Central memory CD8-positive, alpha-beta T cell (primary cell): ENCODE results near the gene NFASC.

Experiments
- ATAC-seq: fragments of 150-1000 bp; cut with Tn5 transposase; replicated peaks from 2 replicates; pipeline ENCODE4 v1.10.0; 2022; ENCODE audit warnings: mild to moderate bottlenecking, moderate FRiP score, moderate number of reproducible peaks; ENCODE audit not compliant: poor library complexity, severe bottlenecking; ENCODE audit errors: extremely low read depth
- DNase-seq, 2 donors: peaks; one replicate each; pipeline ENCODE4 v3.0.0; 2021; ENCODE audit warnings: low spot score in 2 of 2
- H3K27ac Mint-ChIP-seq: one replicate; pipeline ENCODE4 v1.8.0; 2022; ENCODE audit warnings: low read depth, mild to moderate bottlenecking, moderate library complexity, mixed read lengths
- H3K27me3 Mint-ChIP-seq: one replicate; pipeline ENCODE4 v1.8.0; 2022; ENCODE audit warnings: mixed read lengths
- H3K36me3 Mint-ChIP-seq: one replicate; pipeline ENCODE4 v1.8.0; 2022; ENCODE audit warnings: mild to moderate bottlenecking, moderate library complexity, mixed read lengths; ENCODE audit not compliant: insufficient read depth
- H3K4me1 Mint-ChIP-seq: one replicate; pipeline ENCODE4 v1.8.0; 2022; ENCODE audit warnings: mixed read lengths
- H3K4me3 Mint-ChIP-seq: one replicate; pipeline ENCODE4 v1.8.0; 2022; ENCODE audit warnings: mild to moderate bottlenecking, moderate library complexity, mixed read lengths
- H3K9me3 Mint-ChIP-seq: one replicate; pipeline ENCODE4 v1.8.0; 2022; ENCODE audit warnings: mixed read lengths

NFASC gene

GRCh38 chr1:204878621-204879234 lies 8.1 kb downstream of the NFASC start:
- Mint-ChIP-seq H3K4me3 (no peak overlapping the region), H3K4me1 (no peaks in the 10 kb centered on the region), H3K27me3 (peaks cover 30% of the 10 kb centered on the region), H3K36me3 (no peaks in the 10 kb centered on the region), H3K9me3 (no peaks in the 10 kb centered on the region), H3K27ac (no peak overlapping the region)
- ATAC-seq (no peak), DNase-seq (no peak)

GRCh38 chr1:204879351-204879750 lies 8.7 kb downstream of the NFASC start:
- ATAC-seq (no peak), DNase-seq (no peak)

DNA sequence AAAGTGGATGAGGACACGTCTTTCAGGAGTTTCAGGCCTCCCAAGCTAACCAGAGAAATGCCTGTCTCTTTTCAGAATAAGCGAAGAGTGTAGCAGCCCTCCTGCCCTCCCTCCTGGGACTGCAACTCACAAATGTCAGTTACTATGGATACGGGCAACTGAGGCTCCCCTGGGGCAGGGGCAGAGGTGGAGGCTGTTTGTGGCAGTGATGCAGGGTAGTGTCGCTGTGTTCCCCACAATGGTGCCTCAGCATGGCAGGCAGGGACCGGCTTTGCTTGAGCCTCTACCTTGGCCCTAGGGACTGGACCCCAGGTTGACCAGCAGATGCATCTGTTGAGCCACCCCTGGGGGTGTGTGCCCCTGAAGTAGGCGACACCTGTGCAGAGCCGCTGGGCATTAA lies 10.2 kb downstream of the NFASC start:
- Mint-ChIP-seq H3K27ac (no peak overlapping the region), H3K4me3 (no peak overlapping the region), H3K4me1 (no peaks in the 10 kb centered on the region), H3K36me3 (no peaks in the 10 kb centered on the region), H3K27me3 (peaks cover 23% of the 10 kb centered on the region), H3K9me3 (no peaks in the 10 kb centered on the region)
- DNase-seq: no peak
- no peak for ATAC-seq

More at GRCh38 chr1:204879351-204879750, 8.7 kb downstream of the NFASC start:
- Mint-ChIP-seq H3K27ac (no peak overlapping the region), H3K4me1 (no peaks in the 10 kb centered on the region), H3K4me3 (no peak overlapping the region), H3K27me3 (peaks cover 30% of the 10 kb centered on the region), H3K9me3 (no peaks in the 10 kb centered on the region), H3K36me3 (no peaks in the 10 kb centered on the region)

GRCh38 chr1:204882479-204882878 lies 11.8 kb downstream of the NFASC start:
- H3K27me3 Mint-ChIP-seq: peaks cover 23% of the 10 kb centered on the region
- no peaks in the 10 kb centered on the region for H3K36me3 Mint-ChIP-seq
- ATAC-seq (no peak), DNase-seq (no peak)
- no peak overlapping the region for H3K4me3 Mint-ChIP-seq
- no peaks in the 10 kb centered on the region for H3K9me3 Mint-ChIP-seq
- no peaks in the 10 kb centered on the region for H3K4me1 Mint-ChIP-seq
- no peak overlapping the region for H3K27ac Mint-ChIP-seq

DNA sequence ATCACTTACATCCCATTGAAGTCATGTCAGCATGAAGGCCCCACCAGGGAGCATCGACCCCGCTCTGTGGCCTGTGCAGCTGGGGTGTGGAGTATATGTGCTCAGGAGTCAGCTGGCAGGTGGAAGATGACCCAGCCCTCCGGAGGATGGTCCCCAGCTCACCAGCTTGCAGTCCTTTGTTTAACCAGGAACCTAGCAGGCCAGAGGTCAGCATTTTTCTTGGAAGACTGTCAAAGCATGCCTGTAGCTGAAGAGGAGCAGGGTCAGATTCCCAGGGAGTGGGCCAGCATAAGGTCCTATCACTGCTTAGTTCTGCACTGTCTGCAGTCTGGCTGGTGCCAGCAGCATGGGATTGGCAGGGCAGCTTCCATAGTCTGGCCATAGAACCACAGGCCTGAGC lies 12.7 kb downstream of the NFASC start:
- Mint-ChIP-seq H3K4me1 (no peaks in the 10 kb centered on the region), H3K27me3 (peaks cover 32% of the 10 kb centered on the region), H3K27ac (no peak overlapping the region), H3K36me3 (peaks cover 2% of the 10 kb centered on the region), H3K9me3 (no peaks in the 10 kb centered on the region), H3K4me3 (no peak overlapping the region)
- ATAC-seq (no peak), DNase-seq (no peak)

GRCh38 chr1:204885288-204885711 lies 14.6 kb downstream of the NFASC start:
- no peak for ATAC-seq
- H3K4me3 Mint-ChIP-seq: no peak overlapping the region

GRCh38 chr1:204885790-204886189 lies 15.1 kb downstream of the NFASC start:
- Mint-ChIP-seq H3K36me3 (peaks cover 2% of the 10 kb centered on the region), H3K27me3 (peaks cover 33% of the 10 kb centered on the region), H3K4me3 (no peak overlapping the region), H3K9me3 (no peaks in the 10 kb centered on the region), H3K4me1 (no peaks in the 10 kb centered on the region), H3K27ac (no peak overlapping the region)
- ATAC-seq: no peak
- DNase-seq: no peak

More at GRCh38 chr1:204885288-204885711, 14.6 kb downstream of the NFASC start:
- Mint-ChIP-seq H3K4me1 (no peaks in the 10 kb centered on the region), H3K27me3 (peaks cover 33% of the 10 kb centered on the region), H3K36me3 (peaks cover 2% of the 10 kb centered on the region), H3K27ac (no peak overlapping the region), H3K9me3 (no peaks in the 10 kb centered on the region)
- DNase-seq: no peak

DNA sequence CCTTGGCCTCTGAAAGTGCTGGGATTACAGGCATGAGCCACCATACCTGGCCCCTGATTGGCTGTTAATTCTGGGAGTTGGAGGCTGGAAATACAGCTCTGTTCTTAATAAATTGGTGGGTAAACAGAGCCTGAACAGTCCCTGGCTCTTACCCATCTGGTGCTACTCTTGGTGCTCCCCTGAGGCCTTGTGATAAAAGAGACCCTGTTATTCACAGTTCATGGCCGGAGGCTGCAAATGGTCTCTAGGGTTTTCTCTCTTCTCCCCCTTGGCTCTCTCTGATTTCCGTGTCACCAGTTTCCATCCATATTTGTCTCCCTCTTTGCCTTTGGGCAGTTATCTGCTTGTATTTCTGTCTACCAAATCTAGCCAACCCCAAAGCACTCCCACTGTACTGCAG lies 17.2 kb downstream of the NFASC start:
- no peak for ATAC-seq
- Mint-ChIP-seq H3K27ac (no peak overlapping the region), H3K9me3 (no peaks in the 10 kb centered on the region), H3K27me3 (peaks cover 50% of the 10 kb centered on the region), H3K36me3 (peaks cover 2% of the 10 kb centered on the region), H3K4me1 (no peaks in the 10 kb centered on the region), H3K4me3 (no peak overlapping the region)
- DNase-seq: no peak

- Mint-ChIP-seq H3K4me1 (no peaks in the 10 kb centered on the region), H3K27me3 (peaks cover 50% of the 10 kb centered on the region), H3K4me3 (no peak overlapping the region), H3K9me3 (no peaks in the 10 kb centered on the region), H3K36me3 (peaks cover 2% of the 10 kb centered on the region), H3K27ac (no peak overlapping the region)
- ATAC-seq: no peak
- no peak for DNase-seq
Measured at GRCh38 chr1:204888294-204888693, 17.6 kb downstream of the NFASC start.

- Mint-ChIP-seq H3K27me3 (peaks cover 50% of the 10 kb centered on the region), H3K36me3 (peaks cover 2% of the 10 kb centered on the region), H3K27ac (no peak overlapping the region), H3K4me3 (no peak overlapping the region), H3K4me1 (no peaks in the 10 kb centered on the region), H3K9me3 (no peaks in the 10 kb centered on the region)
- DNase-seq: no peak
- no peak for ATAC-seq
Measured at GRCh38 chr1:204889681-204890383, 19.2 kb downstream of the NFASC start.

DNA sequence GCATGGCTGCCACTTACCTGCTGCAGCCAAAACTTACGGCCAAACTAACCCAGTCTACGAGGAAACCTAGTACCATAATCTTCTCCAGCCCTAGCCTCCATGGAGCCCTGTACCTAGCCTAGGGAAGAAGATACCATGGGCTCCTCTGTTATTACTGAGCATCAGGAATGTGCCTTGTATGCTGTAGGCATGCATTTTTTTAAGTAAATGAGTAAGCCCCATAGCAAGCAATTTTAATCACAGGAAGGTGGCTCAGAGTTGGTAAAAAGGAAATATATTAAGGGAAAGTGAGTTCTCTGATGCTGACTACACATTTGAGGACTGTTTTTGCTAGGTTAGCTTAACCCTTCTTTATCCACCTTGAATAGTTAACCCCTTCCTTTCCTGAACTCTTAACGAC lies 21.2 kb downstream of the NFASC start:
- no peaks in the 10 kb centered on the region for H3K9me3 Mint-ChIP-seq
- ATAC-seq (no peak), DNase-seq (no peak)
- H3K4me1 Mint-ChIP-seq: no peaks in the 10 kb centered on the region
- H3K27me3 Mint-ChIP-seq: peaks cover 68% of the 10 kb centered on the region
- H3K4me3 Mint-ChIP-seq: no peak overlapping the region
- H3K36me3 Mint-ChIP-seq: peaks cover 2% of the 10 kb centered on the region
- no peak overlapping the region for H3K27ac Mint-ChIP-seq

DNA sequence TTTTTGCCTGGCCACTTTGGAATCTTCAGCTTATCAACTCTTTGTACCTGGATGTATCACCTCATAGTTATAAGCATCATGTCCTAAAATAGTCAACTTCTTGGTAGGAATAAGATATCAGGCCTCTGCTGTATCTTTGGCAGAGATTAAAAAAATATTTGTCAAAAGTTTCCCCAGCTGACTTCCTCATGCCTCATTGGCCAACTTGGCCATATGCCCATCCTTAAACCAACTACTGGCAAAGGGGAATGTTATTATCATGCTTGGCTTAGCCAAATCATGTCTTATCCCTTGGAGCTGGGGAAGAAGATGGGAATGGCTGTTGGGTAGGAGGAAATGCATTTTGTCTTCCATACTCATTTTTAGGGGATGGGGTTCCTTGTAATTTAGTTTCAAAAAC lies 23.4 kb downstream of the NFASC start:
- ATAC-seq (no peak), DNase-seq (no peak)
- H3K4me3 Mint-ChIP-seq: no peak overlapping the region
- peaks cover 71% of the 10 kb centered on the region for H3K27me3 Mint-ChIP-seq
- H3K36me3 Mint-ChIP-seq: no peaks in the 10 kb centered on the region
- no peak overlapping the region for H3K27ac Mint-ChIP-seq
- H3K4me1 Mint-ChIP-seq: no peaks in the 10 kb centered on the region
- H3K9me3 Mint-ChIP-seq: no peaks in the 10 kb centered on the region

DNA sequence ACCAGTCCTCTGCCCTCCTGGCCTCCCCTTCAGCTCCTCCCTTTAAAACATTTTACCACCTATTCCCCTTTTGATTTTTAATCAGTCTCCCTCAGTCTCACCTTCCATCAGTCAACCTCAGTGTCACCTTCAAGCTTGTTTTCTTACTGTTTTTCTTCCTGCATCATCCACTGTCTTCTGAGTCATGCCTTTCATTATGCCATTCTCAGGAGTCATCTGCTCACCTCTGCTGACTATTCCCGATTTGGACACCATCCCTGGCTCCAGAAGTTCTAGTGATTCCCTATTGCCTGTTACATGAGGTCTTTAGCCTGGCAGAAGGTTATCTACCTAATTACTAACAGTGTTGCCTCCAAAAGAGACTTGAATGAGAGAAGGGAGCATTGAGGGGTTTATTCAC lies 23.9 kb downstream of the NFASC start:
- ATAC-seq (no peak), DNase-seq (no peak)
- Mint-ChIP-seq H3K4me3 (no peak overlapping the region), H3K4me1 (no peaks in the 10 kb centered on the region), H3K9me3 (no peaks in the 10 kb centered on the region), H3K27ac (no peak overlapping the region), H3K36me3 (no peaks in the 10 kb centered on the region), H3K27me3 (peaks cover 72% of the 10 kb centered on the region)
